Activated CD4-positive, alpha-beta T cell treated with anti-CD3 and anti-CD28 coated beads for 24 hours (primary cell): ENCODE results near the gene QSER1.
"Not testable (repeated sequence)": the region's sequence is repeated elsewhere in the genome, so short reads cannot be mapped to it uniquely, and the experiment has no call there.

Source experiments
- DNase-seq, 2 donors: peaks; one replicate each; pipeline ENCODE4 v3.0.0-alpha.2; 2020; ENCODE audit warnings: low read depth in 2 of 2

The QSER1 gene

DNA sequence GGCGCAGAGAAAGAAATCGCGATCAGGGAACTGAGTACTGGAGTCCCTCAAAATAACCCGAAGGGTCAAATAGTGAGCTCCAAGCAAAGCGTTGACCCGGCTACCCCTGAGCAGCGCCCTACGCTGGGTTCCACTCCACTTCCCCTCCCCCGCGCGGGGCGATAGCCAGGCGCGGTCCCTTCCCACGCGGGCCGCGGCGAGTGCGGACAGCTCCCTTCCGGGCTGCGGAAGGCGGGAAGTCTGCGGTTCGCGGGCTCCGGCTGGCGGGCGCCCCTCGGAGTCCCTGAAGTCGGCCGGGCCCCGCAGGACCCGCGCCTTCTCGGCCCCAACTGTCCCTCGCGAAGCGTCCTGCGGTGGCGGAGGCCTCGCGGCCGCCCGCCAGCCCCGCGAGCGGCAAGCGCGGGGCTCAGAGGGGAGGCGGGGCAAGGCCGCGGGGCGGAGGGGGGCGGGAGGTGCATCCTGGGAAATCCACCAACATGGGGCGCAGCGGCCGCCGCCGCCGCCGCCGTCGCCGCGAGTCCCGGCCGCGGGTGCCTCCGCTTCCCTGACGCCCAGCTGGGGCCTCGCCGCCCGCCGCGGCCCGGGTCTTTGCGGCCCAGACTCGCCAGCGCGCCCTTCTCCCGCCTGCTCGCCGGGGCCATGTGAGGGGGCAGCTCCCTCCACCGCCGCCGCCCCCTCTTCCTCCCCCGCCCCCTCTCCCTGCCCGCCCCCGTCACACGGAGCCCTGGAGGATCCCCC lies at the start of gene QSER1:
TSS of gene QSER1 (plus strand) at position 457 of the 738 bp plus-strand sequence. CDS start 315 bp downstream, outside the sequence.
- DNase-seq = peak; percentile 50 to 54

DNA sequence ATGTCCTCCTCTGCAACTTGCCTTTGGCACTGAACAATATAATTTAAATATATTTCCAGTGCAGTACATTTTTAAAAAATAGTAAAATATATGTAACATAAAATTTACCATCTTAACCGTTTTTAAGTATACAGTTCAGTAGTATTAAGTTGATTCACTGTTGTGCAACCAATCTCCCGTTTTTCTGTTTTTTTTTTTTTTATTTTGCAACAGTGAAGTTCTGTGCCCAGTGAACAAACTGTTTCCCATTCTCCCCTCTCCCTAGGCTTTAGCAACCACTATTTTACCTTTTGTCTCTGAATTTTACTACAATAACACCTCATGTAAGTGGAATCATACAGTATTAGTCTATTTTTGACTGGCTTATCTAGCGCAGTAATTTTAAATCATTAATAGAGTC lies 49.1 kb upstream of the QSER1 start:
- DNase-seq = no peak

DNA sequence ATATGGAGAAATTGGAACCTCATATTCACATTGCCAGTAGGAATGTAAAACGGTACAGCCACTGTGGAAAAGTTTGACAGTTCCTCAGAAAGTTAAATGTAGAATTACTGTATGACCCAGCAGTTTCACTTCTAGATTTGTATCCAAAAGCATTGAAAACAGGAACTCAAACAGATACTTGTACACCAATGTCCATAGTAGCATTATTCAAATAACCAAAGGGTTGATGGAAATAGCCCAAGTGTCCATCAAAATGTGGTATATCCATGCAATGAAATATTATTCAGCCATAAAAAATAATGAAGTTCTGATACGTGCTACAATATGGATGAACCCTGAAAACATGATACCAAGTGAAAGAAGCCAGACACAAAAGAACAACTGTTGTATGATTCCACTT lies 45.1 kb upstream of the QSER1 start:
- no peak for DNase-seq

DNA sequence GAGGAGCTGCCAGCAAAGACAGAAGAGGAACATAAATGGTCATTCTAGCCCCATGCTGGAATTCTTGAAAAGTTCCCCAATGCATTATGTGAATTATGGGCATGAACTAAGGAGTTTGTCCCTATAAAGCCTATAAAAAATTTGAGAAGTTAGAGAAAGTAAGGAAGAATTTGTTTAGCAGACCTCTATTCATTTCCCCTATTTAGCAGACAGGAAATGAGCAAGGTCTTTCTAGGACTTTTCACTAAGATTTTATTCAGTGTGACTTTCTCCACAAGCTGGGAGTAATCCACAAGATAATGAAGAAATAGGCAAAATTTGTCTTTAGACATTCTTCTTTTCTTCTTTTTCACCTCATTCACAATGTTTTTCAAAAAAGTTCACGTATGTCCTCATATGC lies 42.9 kb upstream of the QSER1 start:
- DNase-seq = no peak

DNA sequence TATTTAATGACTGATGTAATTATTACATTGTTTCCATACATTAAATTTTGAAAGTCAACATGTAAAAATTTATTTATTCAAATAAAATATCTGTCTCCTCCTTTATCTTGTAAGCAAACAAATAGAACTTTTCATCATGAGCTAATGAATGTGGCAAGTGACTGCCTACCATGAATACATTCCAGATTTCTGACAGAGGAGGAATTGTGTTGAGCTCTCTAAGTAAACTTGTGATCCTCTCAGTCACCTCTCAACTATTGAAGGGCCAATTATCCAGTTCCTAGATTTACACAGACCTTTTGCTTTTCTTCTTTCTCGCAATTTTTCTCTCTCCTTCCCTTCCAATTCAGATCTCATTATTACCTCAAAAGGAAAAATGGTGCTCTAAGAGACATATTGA lies 41.4 kb upstream of the QSER1 start:
- no peak for DNase-seq

DNA sequence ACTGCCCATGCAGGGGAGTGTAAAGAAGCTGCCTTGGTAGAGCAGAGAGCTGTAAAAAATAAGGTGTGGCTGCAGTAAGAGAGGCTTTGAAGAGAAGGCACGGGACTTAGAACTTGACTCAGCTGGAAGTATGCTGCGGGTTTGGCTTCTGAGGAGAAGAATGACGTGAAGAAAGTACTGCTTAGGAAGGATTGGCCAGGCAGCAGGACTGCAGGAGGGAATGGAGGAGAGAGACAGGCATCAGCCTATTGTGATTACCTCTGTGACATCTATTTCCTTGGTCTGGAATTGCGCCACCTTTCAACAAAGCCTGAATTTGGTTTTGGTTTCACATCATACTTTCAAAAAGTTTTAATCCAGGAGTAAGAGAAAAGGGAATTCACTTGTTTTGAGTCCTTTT lies 40.4 kb upstream of the QSER1 start:
- DNase-seq = no peak

DNA sequence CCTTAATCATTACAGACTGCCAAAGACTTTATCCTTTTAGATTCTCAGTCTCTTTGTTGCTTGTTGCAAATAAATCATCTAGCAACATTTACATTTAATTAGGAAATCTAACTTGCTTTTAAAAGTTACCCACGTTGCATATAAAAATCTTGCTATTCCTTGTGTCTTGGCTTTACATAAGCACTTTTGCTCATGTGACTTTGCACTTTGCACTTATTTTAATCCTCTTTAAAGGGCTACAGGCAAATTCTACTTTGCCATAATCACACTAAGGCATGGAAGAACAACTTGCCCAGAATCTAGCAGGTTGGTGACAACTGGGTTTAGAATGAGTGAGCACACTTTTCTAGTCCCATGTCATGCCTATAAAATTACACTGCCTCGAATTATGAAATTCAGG lies 37.0 kb upstream of the QSER1 start:
- DNase-seq = no peak

DNA sequence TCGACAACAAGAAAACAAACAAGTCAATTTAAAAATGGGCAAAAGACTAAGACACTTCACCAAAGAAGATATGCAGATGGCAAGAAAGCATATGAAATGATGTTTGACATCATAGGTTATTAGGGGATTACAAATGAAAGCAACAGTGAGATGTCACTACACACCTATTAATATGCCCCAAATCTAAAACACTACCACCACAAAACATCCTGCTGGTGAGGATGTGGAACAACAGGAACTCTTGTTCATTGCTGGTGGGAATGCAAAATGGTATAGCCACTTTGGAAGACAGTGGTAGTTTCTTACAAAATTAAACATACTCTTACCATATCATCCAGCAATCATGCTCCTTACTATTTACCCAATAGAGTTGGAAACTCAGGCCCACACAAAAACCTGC lies 33.9 kb upstream of the QSER1 start:
- DNase-seq = no peak

DNA sequence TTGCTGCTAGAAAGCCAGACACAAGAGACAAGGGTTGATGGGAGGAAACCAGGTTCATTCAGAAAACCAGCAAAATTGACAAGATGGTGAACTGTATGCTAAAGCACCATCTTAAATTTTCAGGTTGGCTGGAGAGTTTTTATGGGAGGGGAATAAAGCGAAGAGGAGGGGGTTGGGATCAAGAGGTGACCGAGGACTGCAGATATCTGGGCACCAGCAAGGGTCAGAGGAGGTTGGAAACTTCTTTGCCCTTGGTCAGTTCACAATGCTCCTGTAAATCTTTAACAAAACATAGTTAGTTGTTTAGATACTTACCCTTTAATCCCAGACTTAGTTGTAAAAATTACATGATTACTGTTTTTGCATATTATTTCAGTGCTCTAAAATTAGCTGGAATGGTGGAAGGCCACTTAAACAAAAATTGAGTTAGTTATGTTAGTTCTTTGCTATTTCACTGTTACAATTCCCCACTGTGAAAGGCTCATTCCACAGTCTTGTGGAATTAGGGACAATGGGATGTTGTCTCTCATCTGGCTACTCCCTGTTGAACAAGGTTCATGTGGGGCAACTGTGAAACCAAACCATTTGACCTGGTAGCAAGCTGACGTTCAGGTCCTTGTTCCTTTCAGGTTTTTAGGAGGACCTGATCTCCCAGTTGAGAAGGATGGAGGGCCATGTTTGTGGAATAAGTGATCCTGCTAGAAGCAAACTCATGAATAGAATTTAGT lies 30.6 kb upstream of the QSER1 start:
- no peak for DNase-seq

DNA sequence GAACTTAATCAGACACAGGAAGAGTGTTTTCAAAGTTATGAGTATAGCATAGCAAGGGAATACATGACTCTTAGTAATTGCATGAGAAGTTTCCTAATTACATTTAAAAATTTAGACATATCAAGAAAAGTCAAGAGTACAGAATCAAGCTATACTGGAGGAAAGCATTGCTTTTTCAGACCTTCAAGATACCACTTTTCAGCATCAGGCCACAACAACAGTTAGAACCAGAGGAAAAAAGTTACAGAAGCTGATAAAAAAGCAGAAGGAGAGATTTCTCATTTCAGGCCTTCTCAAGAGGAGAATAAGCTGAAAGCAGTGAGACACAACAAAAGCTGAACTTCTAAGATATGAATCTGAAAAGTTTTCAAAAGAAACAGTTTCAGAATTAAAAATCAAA lies 28.1 kb upstream of the QSER1 start:
- DNase-seq = no peak

DNA sequence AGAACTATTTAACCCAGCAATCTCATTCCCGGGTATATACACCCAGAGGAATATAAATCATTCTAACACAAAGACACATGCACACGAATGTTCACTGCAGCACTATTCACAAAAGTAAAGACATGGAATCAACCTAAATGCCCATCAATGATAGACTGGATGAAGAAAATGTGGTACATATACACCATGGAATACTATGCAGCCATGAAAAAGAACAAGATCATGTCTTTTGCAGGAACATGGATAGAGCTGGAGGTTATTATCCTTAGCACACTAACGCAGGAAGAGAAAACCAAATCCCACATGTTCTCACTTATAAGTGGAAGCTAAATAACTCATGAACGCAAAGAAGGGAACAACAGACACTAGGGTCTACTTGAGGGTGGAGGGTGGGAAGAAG lies 23.9 kb upstream of the QSER1 start:
- DNase-seq = not testable (repeated sequence)

DNA sequence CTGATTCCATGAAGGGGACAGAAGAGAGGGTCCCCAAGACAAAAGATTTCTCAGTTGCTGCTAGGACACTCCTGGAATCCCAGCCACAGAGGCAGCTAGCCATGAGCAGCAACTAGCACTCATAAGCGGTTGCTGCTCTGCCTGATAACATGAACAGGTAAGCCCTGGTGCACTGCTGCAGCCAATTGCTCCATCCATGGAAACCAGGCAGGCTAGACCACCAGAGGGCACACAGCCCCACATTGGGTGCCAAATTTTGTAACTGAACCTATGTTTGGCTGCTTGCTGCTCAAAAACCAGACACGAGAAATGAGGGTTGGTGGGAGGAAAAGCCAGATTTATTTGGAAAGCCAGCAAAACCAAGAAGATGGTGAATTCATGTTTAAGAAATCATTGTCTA lies 21.9 kb upstream of the QSER1 start:
- DNase-seq = no peak

DNA sequence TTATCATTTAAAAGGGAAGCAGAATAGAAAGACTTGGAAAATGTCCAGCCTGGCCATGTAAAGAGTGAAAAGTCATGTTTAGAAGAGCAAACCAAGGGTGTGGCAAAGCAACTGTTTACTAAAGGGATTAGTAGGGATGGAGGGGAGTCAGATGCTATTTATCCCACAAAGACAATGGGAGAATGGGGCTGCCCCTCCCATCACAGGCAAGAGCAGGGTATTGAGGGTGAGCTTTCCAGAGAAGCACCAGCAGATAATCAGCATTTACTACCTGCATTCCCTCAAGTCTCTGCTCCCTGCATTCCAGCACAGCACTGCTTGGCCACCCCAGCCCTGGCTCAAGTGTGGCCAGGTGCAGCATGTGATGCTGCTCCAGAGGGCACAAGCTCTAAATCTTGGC lies 18.5 kb upstream of the QSER1 start:
- DNase-seq = no peak

DNA sequence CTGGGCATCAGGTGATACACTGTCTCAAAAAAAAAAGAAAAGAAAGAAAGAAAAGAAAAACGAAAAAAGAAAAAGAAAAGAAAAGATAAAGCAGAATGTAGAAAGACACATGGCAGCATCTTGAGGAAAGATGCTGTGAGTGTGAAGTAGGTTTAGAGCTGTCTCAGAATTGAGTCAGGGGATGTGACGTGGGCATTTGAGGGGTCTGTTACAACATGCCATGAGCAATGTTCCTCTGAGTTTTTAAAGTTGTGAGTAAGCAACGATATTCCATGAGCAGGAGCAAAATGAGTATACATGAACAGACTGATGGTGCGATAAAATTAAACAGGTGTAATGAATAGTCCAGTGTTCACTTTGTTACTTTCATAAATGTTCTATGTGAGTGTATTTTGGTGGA lies 11.3 kb upstream of the QSER1 start:
- no peak for DNase-seq

DNA sequence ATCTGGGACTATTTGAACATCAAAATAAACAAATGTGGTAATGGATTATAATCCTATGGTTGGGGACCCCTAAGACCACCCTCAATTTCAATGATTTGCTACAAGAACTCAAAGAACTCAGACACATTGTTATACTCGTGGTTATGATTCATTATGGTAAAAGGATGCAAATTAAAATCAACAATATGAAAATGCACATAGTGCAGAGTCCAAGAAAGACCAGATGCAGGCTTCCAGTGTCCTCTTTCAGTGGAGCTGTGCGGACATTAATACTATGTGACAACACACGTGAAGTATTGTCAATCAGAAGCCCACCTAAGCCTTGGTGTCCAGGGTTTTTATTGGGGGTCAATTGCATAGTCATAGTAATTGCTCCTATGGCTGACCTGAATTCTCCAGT lies 9.2 kb upstream of the QSER1 start:
- no peak for DNase-seq

DNA sequence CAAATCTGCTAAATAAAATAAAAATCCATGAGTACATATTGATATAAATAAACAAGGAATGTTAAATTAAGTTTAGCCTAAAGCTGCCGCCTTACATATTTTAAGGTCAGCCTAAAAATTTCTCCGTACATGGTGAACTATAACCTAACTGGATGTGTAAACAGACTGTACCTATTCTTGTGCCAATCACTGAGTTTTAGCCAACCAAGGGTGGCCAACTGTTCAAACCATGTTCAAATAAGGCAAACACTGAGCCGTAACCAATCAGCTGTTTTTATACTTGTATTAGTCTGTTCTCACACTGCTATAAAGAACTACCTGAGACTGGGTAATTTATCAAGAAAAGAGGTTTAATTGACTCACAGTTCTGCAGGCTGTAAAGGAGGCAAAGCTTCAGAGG lies 8.6 kb upstream of the QSER1 start:
- no peak for DNase-seq

DNA sequence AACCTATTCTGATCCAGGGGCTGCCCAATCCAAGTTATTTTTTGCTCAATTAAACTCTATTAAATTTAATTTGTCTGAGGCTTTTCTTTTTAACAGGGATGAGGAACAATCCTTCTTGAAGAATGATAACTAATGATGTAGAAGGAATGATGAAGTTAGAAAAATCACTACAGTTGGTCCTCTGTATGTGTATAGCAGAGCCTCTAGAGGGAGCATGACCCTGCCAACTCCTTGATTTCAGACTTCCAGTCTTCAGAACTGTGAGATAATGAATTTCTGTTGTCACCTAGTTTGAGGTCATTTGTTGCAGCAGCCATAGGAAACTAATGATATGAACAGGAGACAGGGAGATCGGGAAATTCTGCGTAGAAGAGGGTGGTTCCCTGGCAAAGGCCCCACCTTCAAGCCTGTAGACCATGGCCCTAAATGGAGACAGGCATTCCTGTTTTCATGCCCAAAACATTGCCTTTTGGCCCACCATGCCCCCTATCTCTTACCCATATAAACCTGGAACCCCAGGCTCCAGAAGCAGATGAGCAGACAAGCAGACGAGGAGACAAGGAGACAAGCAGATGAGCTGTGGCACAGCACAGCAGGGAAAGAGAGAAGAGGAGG lies 7.7 kb upstream of the QSER1 start:
- DNase-seq = no peak

DNA sequence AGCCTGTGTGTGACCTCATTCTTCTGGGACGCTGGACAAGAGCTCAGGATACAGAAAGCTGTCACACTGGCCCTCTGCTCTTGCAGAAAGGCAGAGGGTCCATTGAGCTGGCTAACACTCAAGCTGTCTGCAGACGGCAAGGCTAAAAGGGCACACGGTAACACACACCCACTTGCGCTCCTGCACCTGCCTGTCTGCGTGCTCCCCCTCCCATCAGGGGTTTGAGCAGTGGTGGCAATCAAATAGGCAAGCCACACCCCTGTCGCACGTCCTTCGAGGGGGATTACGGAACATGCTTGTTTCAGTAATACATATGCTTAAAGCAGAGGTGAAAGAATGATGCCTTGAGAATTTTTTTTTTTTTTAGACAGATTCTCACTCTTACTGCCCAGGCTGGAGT lies 7.1 kb upstream of the QSER1 start:
- no peak for DNase-seq

DNA sequence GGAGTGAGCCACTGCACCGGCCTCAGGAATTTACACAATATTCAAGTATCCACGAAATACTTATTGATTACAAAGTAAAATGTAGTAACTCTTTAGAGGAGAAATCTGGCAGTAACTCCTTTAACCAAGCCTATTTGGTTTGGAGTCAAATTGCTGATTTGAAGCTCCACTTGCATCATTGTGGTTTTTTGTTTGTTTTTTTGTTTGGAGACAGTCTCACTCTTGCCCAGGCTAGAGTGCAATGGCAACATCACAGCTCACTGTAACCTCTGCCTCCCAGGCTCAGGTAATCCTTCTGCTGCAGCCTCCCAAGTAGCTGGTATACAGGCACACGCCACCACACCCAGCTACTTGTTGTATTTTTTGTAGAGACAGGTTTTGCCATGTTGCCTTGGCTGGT lies 6.4 kb upstream of the QSER1 start:
- DNase-seq = no peak

DNA sequence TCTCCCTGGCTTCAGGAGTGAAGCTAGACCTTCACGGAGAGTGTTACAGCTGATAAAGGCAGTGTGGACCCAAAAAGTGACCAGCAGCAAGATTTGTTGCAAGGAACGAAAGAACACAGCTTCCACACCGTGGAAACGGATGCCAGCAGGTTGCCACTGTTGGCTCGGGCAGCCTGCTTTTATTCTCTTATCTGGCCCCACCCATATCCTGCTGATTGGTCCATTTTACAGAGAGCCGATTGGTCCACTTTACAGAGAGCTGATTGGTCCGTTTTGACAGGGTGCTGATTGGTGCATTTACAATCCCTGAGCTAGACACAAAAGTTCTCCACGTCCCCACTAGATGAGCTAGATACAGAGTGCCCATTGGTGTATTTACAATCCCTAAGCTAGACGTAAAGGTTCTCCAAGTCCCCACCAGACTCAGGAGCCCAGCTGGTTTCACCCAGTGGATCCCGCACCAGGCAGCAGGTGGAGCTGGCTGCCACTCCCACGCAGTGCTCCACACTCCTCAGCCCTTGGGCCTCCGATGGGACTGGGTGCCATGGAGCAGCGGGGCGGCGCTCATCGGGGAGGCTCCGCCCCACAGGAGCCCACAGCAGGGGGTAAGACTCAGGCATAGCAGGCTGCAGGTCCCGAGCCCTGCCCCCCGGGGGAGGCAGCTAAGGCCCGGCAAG lies 4.8 kb upstream of the QSER1 start:
- not testable (repeated sequence) for DNase-seq

DNA sequence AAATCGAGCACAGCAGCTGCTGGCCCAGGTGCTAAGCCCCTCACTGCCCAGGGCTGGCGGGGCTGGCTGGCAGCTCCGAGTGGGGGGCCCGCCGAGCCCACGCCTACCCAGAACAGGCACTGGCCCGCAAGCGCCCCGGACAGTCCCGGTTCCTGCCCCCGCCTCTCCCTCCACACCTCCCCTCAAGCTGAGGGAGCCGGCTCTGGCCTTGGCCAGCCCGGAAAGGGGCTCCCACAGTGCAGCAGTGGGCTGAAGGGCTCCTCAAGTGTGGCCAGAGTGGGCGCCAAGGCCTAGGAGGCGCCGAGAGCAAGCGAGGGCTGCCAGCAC lies 4.3 kb upstream of the QSER1 start:
- not testable (repeated sequence) for DNase-seq

DNA sequence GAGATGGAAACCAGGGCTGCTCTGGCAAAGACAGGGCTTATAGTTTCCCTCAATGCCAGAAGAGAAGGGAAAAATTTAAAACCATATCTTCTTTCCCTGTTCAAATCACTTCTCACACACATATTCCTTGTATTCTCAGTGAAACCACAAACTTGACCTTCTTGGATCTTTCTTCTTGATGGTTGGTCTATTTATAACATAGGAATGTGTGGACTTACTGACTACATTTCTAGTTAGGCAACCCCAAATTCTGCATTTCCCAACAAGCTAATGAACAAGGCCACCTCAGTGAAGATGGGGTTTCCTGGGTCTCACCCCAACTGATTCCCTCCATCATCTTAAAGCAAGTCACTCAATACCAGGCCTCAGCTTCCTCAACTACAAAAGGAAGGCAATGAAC lies 3.8 kb upstream of the QSER1 start:
- DNase-seq = no peak
